Transverse colon (tissue), 4 donors: ENCODE measurements around the gene NOMO2.
"Not testable (repeated sequence)": the region's sequence is repeated elsewhere in the genome, so short reads cannot be mapped to it uniquely, and the experiment has no call there.

Source experiments
- CTCF ChIP-seq, 5 experiments: fragments of 200-600 bp in 3 of 5; fragments of 450-650 bp in 2 of 5; sonication (generic) in 3 of 5; IDR thresholded peaks; 1 replicate in 2 of 5; 2 replicates in 3 of 5; pipeline ENCODE4 v1.5.1; 2016 to 2017; ENCODE audit warnings: antibody characterized with exemption in 5 of 5, inconsistent platforms in 3 of 5, mild to moderate bottlenecking in 2 of 5, moderate library complexity in 1 of 5
- POLR2A ChIP-seq: fragments of 450-650 bp; IDR thresholded peaks from one replicate; pipeline ENCODE4 v1.6.1; 2016; ENCODE audit warnings: antibody characterized with exemption, mild to moderate bottlenecking, moderate library complexity
- POLR2AphosphoS5 ChIP-seq, 3 donors: sonication (generic); formaldehyde crosslinking; IDR thresholded peaks; one replicate each; pipeline ENCODE4 v1.6.1; 2016; ENCODE audit warnings: antibody characterized with exemption in 3 of 3

- not testable (repeated sequence) for TF ChIP-seq CTCF (IDR thresholded peaks at IDR 0.05); POLR2AphosphoS5 (IDR thresholded peaks at IDR 0.05); POLR2A
Measured at GRCh38 chr16:18531323-18531722, 30.6 kb downstream of the NOMO2 start.
